ENCODE data around the gene LHPP. TPM values are rescaled to one million over a fixed set of nuclear protein-coding genes. Genes with fewer than 3 reads are reported as not detected.

LHPP gene
- total and polyA plus RNA-seq, 9 donors = 4.3 to 19.9 (median 12.6) TPM

GRCh38 chr10:124467165-124467564 is 5.5 kb downstream of the LHPP start:
- H3K4me3 ChIP-seq = no peak overlapping the region
- H3K4me1 ChIP-seq (ENCODE audit: insufficient read depth) = no peaks in the 10 kb centered on the region
- intact Hi-C loops (cut with DNase I) = no loop called here
- no peak overlapping the region for H3K27ac ChIP-seq
- WGBS, 3 donors = 81 to 85% (median 83%) methylated on average over 4 of the region's 4 CpGs
- no peaks in the 10 kb centered on the region for H3K27me3 ChIP-seq
- DNase-seq = no peak
- H3K9me3 ChIP-seq = no peaks in the 10 kb centered on the region
- TF ChIP-seq, protein P1, sequence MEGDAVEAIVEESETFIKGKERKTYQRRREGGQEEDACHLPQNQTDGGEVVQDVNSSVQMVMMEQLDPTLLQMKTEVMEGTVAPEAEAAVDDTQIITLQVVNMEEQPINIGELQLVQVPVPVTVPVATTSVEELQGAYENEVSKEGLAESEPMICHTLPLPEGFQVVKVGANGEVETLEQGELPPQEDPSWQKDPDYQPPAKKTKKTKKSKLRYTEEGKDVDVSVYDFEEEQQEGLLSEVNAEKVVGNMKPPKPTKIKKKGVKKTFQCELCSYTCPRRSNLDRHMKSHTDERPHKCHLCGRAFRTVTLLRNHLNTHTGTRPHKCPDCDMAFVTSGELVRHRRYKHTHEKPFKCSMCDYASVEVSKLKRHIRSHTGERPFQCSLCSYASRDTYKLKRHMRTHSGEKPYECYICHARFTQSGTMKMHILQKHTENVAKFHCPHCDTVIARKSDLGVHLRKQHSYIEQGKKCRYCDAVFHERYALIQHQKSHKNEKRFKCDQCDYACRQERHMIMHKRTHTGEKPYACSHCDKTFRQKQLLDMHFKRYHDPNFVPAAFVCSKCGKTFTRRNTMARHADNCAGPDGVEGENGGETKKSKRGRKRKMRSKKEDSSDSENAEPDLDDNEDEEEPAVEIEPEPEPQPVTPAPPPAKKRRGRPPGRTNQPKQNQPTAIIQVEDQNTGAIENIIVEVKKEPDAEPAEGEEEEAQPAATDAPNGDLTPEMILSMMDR (IDR thresholded peaks at IDR 0.05) = no peak
- TF ChIP-seq POLR2A (IDR thresholded peaks at IDR 0.05) (no peak), EP300 (IDR thresholded peaks at IDR 0.05) (no peak)
- no peaks in the 10 kb centered on the region for H3K36me3 ChIP-seq

GRCh38 chr10:124468624-124469023 is 7.0 kb downstream of the LHPP start:
- Histone ChIP-seq H3K9me3 (no peaks in the 10 kb centered on the region), H3K4me3 (no peak overlapping the region), H3K27ac (no peak overlapping the region), H3K4me1 (ENCODE audit: insufficient read depth) (no peaks in the 10 kb centered on the region), H3K27me3 (no peaks in the 10 kb centered on the region), H3K36me3 (no peaks in the 10 kb centered on the region)
- no peak for DNase-seq
- TF ChIP-seq, protein P1 (IDR thresholded peaks at IDR 0.05) = no peak
- TF ChIP-seq POLR2A (IDR thresholded peaks at IDR 0.05) (no peak), EP300 (IDR thresholded peaks at IDR 0.05) (no peak)
- 67 to 84% (median 80%) methylated on average over 12 to 13 of the region's 13 CpGs for WGBS, 3 donors
- intact Hi-C loops (cut with DNase I) = no loop called here

DNA sequence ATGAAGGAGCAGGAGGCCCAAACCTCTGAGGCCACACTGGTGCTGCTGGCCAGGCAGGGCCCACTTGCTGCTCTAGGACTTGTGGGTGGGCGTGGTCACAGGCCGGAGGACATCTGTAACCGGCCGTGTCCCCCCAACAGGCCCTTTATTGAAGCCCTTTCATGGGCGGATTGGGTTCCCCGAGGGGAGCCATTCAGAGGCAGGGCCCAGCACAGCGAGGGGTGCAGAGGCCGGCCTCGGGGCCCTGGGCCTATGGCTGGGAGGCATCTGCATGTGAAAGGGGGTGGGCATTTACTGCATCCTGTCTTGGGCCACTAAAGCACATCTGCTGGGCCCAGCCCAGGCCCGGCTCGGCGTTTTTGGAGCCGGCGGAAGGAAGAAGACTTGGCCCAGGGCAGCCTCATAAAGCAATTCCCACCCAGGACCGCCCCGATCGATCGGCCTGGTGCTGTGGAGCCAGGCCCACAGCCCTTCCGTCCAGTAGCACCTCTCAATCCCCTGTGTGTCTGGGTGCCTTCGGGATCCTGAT is 8.4 kb downstream of the LHPP start:
- WGBS, 3 donors = 80 to 84% (median 83%) methylated on average over 20 of the region's 20 CpGs
- H3K27ac ChIP-seq = no peak overlapping the region
- H3K9me3 ChIP-seq = no peaks in the 10 kb centered on the region
- TF ChIP-seq, protein P1 (IDR thresholded peaks at IDR 0.05) = no peak
- TF ChIP-seq POLR2A (IDR thresholded peaks at IDR 0.05) = no peak
- H3K27me3 ChIP-seq = no peaks in the 10 kb centered on the region
- H3K4me1 ChIP-seq (ENCODE audit: insufficient read depth) = no peaks in the 10 kb centered on the region
- intact Hi-C loops (cut with DNase I) = no loop called here
- no peak overlapping the region for H3K4me3 ChIP-seq
- H3K36me3 ChIP-seq = no peaks in the 10 kb centered on the region
- no peak for DNase-seq

DNA sequence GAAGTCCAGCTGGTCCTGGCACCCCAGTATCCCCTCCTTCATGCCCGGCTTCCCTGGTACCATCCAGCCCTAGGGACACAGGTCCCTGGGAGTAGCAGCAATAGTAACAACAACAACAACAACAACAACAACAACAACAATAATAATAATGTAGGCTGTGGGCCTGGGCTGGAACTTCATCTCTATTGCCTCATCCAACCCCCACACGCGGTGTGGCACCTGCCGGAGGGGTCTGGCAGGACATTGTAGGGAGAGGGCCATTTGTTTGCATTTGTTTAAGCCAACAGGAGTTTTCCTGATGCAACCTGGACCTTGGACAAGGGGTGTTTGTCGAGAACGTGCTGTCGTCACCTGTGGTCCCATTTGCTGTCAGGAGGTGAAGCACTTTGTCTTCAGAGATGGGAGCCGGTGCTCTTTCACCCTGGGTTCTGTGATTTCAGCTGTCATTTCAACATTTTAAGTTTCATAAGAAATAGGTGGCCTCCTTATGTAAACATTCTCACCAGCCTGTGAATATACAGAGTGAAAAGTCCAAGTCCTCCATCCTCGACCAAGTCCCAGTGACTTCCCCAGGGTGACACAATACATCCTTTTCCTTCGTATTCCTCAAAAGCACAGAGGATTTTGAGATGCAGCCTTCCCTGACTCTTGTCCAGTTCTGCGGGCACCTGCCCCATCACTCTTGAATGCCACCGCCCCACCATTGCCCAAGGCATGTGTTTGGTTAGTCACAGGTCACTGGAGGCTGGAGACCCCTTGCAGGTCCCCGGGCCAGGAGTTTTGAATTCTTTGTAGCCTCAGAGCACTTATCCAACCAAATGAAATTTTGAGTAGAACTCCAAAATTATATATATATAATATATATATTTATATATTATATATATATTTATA is 9.2 kb downstream of the LHPP start:
- 88 to 91% (median 89%) methylated on average over 13 of the region's 13 CpGs for WGBS, 3 donors
- Histone ChIP-seq H3K27me3 (no peaks in the 10 kb centered on the region), H3K36me3 (no peaks in the 10 kb centered on the region), H3K4me3 (no peak overlapping the region), H3K27ac (no peak overlapping the region), H3K4me1 (ENCODE audit: insufficient read depth) (no peaks in the 10 kb centered on the region), H3K9me3 (no peaks in the 10 kb centered on the region)
- DNase-seq = no peak
- TF ChIP-seq EP300 (IDR thresholded peaks at IDR 0.05) (no peak), POLR2A (IDR thresholded peaks at IDR 0.05) (no peak)
- TF ChIP-seq, protein P1 (IDR thresholded peaks at IDR 0.05) = no peak
- intact Hi-C loops (cut with DNase I) = no loop called here
